GM12878 (cell line): ENCODE results near the gene NMUR1. TPM values are rescaled to one million over a fixed set of nuclear protein-coding genes. Genes with fewer than 3 reads are reported as not detected.

Experiments used
- ATAC-seq: fragments of 200-7000 bp; cut with Tn5 transposase; 3 replicates; pipeline ENCODE4 v1.9.1; 2020; ENCODE audit warnings: mild to moderate bottlenecking, moderate library complexity
- BruUV-seq: library from RNA; stranded (reverse); fragments of 400-500 nt; replicated peaks from 2 replicates; lab custom pipeline; 2021; lab: Mats Ljungman, UMichigan
- CTCF ChIA-PET: fragments of 300-600 bp; sonication (Branson Sonifier 250); formaldehyde crosslinking; extraction: SDS; loops from one replicate; lab custom pipeline; 2021; ENCODE audit warnings: inconsistent platforms; lab: Yijun Ruan, JAX
- POLR2A ChIA-PET: fragments of 350-600 bp; formaldehyde crosslinking; extraction: SDS; loops from one replicate; lab custom pipeline; 2021; ENCODE audit warnings: inconsistent platforms; lab: Charles Lee
- RAD21 ChIA-PET: fragments of 300-600 bp; sonication (Branson Sonifier 250); formaldehyde crosslinking; loops from one replicate; lab custom pipeline; 2023; ENCODE audit warnings: antibody characterized with exemption; ENCODE audit not compliant: unreplicated experiment; lab: Charles Lee
- SMC1A ChIA-PET: fragments of 300-600 bp; sonication (Branson Sonifier 250); formaldehyde crosslinking; loops from one replicate; lab custom pipeline; 2023; ENCODE audit not compliant: unreplicated experiment, uncharacterized antibody; lab: Charles Lee
- DNase-seq: peaks from one replicate; pipeline ENCODE4 v3.0.0-alpha.2; 2011; ENCODE audit warnings: low read depth, low spot score
- FAIRE-seq: peaks from 3 replicates; lab custom pipeline; 2011; peaks lifted over from hg19 to GRCh38; lab: Jason Lieb, UNC
- H2AFZ ChIP-seq: 2 replicates; pipeline ENCODE4 v1.6.0; 2011; ENCODE audit warnings: low read depth, low read length, control low read depth; ENCODE audit not compliant: control insufficient read depth
- H3K27ac ChIP-seq: 2 replicates; pipeline ENCODE4 v1.5.1; 2011; ENCODE audit warnings: control low read depth; ENCODE audit not compliant: control insufficient read depth, insufficient read depth
- H3K27me3 ChIP-seq, 2 experiments: replicated peaks in 1 of 2; 2 replicates each; pipeline versions ENCODE4 v1.6.0 to v1.6.1; 2011; ENCODE audit warnings: low read length in 1 of 2; ENCODE audit not compliant: control insufficient read depth in 2 of 2, insufficient read depth in 2 of 2
- H3K36me3 ChIP-seq, 2 experiments: 2 replicates each; pipeline ENCODE4 v1.5.1; 2011; ENCODE audit warnings: low read length in 1 of 2; ENCODE audit not compliant: control insufficient read depth in 2 of 2, insufficient read depth in 2 of 2
- H3K4me1 ChIP-seq: 2 replicates; pipeline ENCODE4 v1.6.1; 2011; ENCODE audit warnings: mild to moderate bottlenecking, low read length, moderate library complexity, mixed read lengths; ENCODE audit not compliant: control insufficient read depth, insufficient read depth
- H3K4me2 ChIP-seq: 2 replicates; pipeline ENCODE4 v1.6.0; 2011; ENCODE audit warnings: control low read depth; ENCODE audit not compliant: control insufficient read depth, insufficient read depth
- H3K4me3 ChIP-seq: fragments of 200-600 bp; sonication (generic); 2 replicates; pipeline ENCODE4 v1.5.1; 2016
- H3K79me2 ChIP-seq: 2 replicates; pipeline ENCODE4 v1.6.0; 2011; ENCODE audit warnings: low read length; ENCODE audit not compliant: control insufficient read depth, insufficient read depth
- H3K9ac ChIP-seq: 2 replicates; pipeline ENCODE4 v1.8.0; 2011; ENCODE audit warnings: low read length, control low read depth, mixed read lengths; ENCODE audit not compliant: control insufficient read depth, insufficient read depth
- H3K9me3 ChIP-seq: replicated peaks from 3 replicates; pipeline ENCODE4 v1.5.1; 2011; ENCODE audit warnings: mild to moderate bottlenecking, low read length; ENCODE audit not compliant: control insufficient read depth, insufficient read depth
- H4K20me1 ChIP-seq: 2 replicates; pipeline ENCODE4 v1.6.0; 2011; ENCODE audit not compliant: control insufficient read depth, insufficient read depth
- BMI1 ChIP-seq: fragments of 450-650 bp; IDR thresholded peaks from 2 replicates; pipeline ENCODE4 v1.6.1; 2016; ENCODE audit warnings: mild to moderate bottlenecking, moderate library complexity, borderline replicate concordance
- FOXK2 ChIP-seq: fragments of 450-650 bp; IDR thresholded peaks from 2 replicates; pipeline ENCODE4 v1.6.1; 2017; ENCODE audit warnings: mild to moderate bottlenecking, moderate library complexity
- LARP7 ChIP-seq: fragments of 450-650 bp; IDR thresholded peaks from 2 replicates; pipeline ENCODE4 v1.6.1; 2017; ENCODE audit warnings: mild to moderate bottlenecking
- RAD21 ChIP-seq: IDR thresholded peaks from 2 replicates; pipeline ENCODE4 v1.6.1; 2011; ENCODE audit warnings: mild to moderate bottlenecking, low read depth, low read length, moderate library complexity; ENCODE audit not compliant: insufficient read depth
- RB1 ChIP-seq: fragments of 450-650 bp; formaldehyde crosslinking; IDR thresholded peaks from 2 replicates; pipeline ENCODE4 v1.6.1; 2017; ENCODE audit warnings: mild to moderate bottlenecking, borderline replicate concordance
- SP1 ChIP-seq: IDR thresholded peaks from one replicate; pipeline ENCODE4 v1.6.1; 2011; ENCODE audit warnings: low read depth, low read length
- WRNIP1 ChIP-seq: IDR thresholded peaks from 2 replicates; pipeline ENCODE4 v1.6.1; 2011; ENCODE audit warnings: low read depth, low read length, improper control_type of control experiment, borderline replicate concordance
- YBX1 ChIP-seq: fragments of 450-650 bp; IDR thresholded peaks from 2 replicates; pipeline ENCODE4 v1.6.1; 2016; ENCODE audit warnings: antibody characterized with exemption
- WGBS: methylation state at CpG from one replicate; pipeline ENCODE4 v1.1.6; 2016; ENCODE audit warnings: low lambda C conversion rate; ENCODE audit not compliant: insufficient replicate concordance, insufficient coverage; ENCODE audit errors: missing lambda C conversion rate; 5-methylcytosine and 5-hydroxymethylcytosine counted together
- in situ Hi-C: fragments of 300-500 bp; cut with MboI; formaldehyde crosslinking; loops from 9 replicates; pipeline ENCODE4 v1.14.3; 2018; ENCODE audit warnings: mixed read lengths
- intact Hi-C: fragments of 100-400 bp; cut with micrococcal nuclease; formaldehyde crosslinking; loops from one replicate; pipeline ENCODE4 v1.14.2; 2022; ENCODE audit not compliant: unreplicated experiment
- polyA plus RNA-seq, 11 experiments: library from polyadenylated mRNA; depleted of rRNA in 4 of 11; unstranded in 6 of 11; stranded (reverse) in 5 of 11; fragments of >200 nt; fragmentation: Nextera tagmentation in 4 of 11; fragmentation: Illumina TruSeq in 1 of 11; extraction: Ambion mirVana in 4 of 11; extraction: Trizol in 1 of 11; gene quantifications; 1 replicate in 1 of 11; 2 replicates in 10 of 11; pipeline versions ENCODE4 v1.2.1 to v1.2.3, GENCODE V29; 2011 to 2016; ENCODE audit warnings: inconsistent platforms in 2 of 11, missing spikeins in 2 of 11, low read depth in 1 of 11
- total RNA-seq, 4 experiments: library from RNA; depleted of rRNA in 3 of 4; stranded (reverse); fragments of >200 nt in 3 of 4; fragmentation: Illumina TruSeq in 1 of 4; extraction: Trizol in 1 of 4; gene quantifications; 2 replicates each; pipeline versions ENCODE4 v1.2.1 to v1.2.3, GENCODE V29; 2013 to 2021
- TF ChIP-seq, protein P1 (sequence below): IDR thresholded peaks from 2 replicates; pipeline ENCODE4 v1.6.1; 2012; ENCODE audit warnings: low read depth, low read length, improper control_type of control experiment
- TF ChIP-seq, protein P2 (sequence below): IDR thresholded peaks from 2 replicates; pipeline ENCODE4 v1.6.1; 2011; ENCODE audit warnings: borderline replicate concordance, low read depth, mild to moderate bottlenecking, moderate library complexity, low read length; ENCODE audit not compliant: insufficient read depth, poor library complexity, severe bottlenecking
- TF ChIP-seq, protein P3 (sequence below): fragments of 450-650 bp; IDR thresholded peaks from 2 replicates; pipeline ENCODE4 v1.6.1; 2016; ENCODE audit warnings: mild to moderate bottlenecking, moderate library complexity, borderline replicate concordance
- TF ChIP-seq, protein P4 (sequence below): IDR thresholded peaks from 2 replicates; pipeline ENCODE4 v1.6.1; 2011; ENCODE audit warnings: mild to moderate bottlenecking, low read depth, low read length, moderate library complexity; ENCODE audit not compliant: insufficient replicate concordance
- TF ChIP-seq, protein P5 (sequence below): fragments of 450-650 bp; formaldehyde crosslinking; IDR thresholded peaks from 2 replicates; pipeline ENCODE4 v1.4.0; 2020; ENCODE audit warnings: mild to moderate bottlenecking, moderate library complexity

The NMUR1 gene
- total and polyA plus RNA-seq, 10 of the 15 experiments (the other 5 are each of a cell fraction or from before 2014, with no cell fraction given) = under 0.01 to 0.08 (median 0.02) TPM; not detected in 5

DNA sequence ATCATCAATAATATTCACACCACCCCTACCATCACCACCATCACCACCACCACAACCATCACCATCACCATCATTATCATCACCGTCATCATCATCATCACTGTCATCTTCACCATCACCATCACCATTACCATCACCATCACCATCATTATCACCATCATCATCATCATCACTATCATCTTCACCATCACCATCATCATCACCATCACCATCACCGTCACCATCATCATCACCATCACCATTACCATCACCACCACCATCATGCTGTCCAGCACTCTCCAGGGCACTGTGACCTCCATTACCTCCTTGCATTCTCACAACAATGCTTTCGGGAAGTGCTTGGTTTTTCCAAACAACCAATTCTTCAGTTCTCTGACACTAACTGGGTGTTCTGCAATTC is 49.3 kb upstream of the NMUR1 start:
- Histone ChIP-seq H3K27me3 (no peaks in the 10 kb centered on the region), H3K9me3 (no peaks in the 10 kb centered on the region), H4K20me1 (no peaks in the 10 kb centered on the region), H3K4me1 (no peaks in the 10 kb centered on the region), H3K9ac (no peak overlapping the region), H3K4me2 (no peak overlapping the region), H3K27ac (no peak overlapping the region), H3K36me3 (no peaks in the 10 kb centered on the region), H3K79me2 (no peaks in the 10 kb centered on the region), H3K4me3 (no peak overlapping the region), H2AFZ (no peak overlapping the region)
- intact Hi-C loops = no loop called here
- ChIA-PET POLR2A (no interaction called here), CTCF (no interaction called here), SMC1A (no interaction called here), RAD21 (interaction anchor here (0.7 kb wide), 1 partner anchor 181 kb away, joined by 3 read pairs; no protein-coding TSS in a partner anchor)
- BruUV-seq = no TSS peak
- in situ Hi-C loops = no loop called here
- no peak for FAIRE-seq
- ATAC-seq = no peak
- TF ChIP-seq YBX1 (no peak), FOXK2 (no peak), WRNIP1 (no peak), RAD21 (no peak), RB1 (no peak), SP1 (no peak), BMI1 (no peak), LARP7 (no peak)
- TF ChIP-seq, protein P1, sequence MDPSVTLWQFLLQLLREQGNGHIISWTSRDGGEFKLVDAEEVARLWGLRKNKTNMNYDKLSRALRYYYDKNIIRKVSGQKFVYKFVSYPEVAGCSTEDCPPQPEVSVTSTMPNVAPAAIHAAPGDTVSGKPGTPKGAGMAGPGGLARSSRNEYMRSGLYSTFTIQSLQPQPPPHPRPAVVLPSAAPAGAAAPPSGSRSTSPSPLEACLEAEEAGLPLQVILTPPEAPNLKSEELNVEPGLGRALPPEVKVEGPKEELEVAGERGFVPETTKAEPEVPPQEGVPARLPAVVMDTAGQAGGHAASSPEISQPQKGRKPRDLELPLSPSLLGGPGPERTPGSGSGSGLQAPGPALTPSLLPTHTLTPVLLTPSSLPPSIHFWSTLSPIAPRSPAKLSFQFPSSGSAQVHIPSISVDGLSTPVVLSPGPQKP = no peak
- TF ChIP-seq, protein P2, sequence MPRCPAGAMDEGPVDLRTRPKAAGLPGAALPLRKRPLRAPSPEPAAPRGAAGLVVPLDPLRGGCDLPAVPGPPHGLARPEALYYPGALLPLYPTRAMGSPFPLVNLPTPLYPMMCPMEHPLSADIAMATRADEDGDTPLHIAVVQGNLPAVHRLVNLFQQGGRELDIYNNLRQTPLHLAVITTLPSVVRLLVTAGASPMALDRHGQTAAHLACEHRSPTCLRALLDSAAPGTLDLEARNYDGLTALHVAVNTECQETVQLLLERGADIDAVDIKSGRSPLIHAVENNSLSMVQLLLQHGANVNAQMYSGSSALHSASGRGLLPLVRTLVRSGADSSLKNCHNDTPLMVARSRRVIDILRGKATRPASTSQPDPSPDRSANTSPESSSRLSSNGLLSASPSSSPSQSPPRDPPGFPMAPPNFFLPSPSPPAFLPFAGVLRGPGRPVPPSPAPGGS = no peak
- TF ChIP-seq, protein P3, sequence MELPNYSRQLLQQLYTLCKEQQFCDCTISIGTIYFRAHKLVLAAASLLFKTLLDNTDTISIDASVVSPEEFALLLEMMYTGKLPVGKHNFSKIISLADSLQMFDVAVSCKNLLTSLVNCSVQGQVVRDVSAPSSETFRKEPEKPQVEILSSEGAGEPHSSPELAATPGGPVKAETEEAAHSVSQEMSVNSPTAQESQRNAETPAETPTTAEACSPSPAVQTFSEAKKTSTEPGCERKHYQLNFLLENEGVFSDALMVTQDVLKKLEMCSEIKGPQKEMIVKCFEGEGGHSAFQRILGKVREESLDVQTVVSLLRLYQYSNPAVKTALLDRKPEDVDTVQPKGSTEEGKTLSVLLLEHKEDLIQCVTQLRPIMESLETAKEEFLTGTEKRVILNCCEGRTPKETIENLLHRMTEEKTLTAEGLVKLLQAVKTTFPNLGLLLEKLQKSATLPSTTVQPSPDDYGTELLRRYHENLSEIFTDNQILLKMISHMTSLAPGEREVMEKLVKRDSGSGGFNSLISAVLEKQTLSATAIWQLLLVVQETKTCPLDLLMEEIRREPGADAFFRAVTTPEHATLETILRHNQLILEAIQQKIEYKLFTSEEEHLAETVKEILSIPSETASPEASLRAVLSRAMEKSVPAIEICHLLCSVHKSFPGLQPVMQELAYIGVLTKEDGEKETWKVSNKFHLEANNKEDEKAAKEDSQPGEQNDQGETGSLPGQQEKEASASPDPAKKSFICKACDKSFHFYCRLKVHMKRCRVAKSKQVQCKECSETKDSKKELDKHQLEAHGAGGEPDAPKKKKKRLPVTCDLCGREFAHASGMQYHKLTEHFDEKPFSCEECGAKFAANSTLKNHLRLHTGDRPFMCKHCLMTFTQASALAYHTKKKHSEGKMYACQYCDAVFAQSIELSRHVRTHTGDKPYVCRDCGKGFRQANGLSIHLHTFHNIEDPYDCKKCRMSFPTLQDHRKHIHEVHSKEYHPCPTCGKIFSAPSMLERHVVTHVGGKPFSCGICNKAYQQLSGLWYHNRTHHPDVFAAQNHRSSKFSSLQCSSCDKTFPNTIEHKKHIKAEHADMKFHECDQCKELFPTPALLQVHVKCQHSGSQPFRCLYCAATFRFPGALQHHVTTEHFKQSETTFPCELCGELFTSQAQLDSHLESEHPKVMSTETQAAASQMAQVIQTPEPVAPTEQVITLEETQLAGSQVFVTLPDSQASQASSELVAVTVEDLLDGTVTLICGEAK = no peak
- TF ChIP-seq, protein P4, sequence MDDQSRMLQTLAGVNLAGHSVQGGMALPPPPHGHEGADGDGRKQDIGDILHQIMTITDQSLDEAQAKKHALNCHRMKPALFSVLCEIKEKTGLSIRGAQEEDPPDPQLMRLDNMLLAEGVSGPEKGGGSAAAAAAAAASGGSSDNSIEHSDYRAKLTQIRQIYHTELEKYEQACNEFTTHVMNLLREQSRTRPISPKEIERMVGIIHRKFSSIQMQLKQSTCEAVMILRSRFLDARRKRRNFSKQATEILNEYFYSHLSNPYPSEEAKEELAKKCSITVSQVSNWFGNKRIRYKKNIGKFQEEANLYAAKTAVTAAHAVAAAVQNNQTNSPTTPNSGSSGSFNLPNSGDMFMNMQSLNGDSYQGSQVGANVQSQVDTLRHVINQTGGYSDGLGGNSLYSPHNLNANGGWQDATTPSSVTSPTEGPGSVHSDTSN = no peak
- TF ChIP-seq, protein P5, sequence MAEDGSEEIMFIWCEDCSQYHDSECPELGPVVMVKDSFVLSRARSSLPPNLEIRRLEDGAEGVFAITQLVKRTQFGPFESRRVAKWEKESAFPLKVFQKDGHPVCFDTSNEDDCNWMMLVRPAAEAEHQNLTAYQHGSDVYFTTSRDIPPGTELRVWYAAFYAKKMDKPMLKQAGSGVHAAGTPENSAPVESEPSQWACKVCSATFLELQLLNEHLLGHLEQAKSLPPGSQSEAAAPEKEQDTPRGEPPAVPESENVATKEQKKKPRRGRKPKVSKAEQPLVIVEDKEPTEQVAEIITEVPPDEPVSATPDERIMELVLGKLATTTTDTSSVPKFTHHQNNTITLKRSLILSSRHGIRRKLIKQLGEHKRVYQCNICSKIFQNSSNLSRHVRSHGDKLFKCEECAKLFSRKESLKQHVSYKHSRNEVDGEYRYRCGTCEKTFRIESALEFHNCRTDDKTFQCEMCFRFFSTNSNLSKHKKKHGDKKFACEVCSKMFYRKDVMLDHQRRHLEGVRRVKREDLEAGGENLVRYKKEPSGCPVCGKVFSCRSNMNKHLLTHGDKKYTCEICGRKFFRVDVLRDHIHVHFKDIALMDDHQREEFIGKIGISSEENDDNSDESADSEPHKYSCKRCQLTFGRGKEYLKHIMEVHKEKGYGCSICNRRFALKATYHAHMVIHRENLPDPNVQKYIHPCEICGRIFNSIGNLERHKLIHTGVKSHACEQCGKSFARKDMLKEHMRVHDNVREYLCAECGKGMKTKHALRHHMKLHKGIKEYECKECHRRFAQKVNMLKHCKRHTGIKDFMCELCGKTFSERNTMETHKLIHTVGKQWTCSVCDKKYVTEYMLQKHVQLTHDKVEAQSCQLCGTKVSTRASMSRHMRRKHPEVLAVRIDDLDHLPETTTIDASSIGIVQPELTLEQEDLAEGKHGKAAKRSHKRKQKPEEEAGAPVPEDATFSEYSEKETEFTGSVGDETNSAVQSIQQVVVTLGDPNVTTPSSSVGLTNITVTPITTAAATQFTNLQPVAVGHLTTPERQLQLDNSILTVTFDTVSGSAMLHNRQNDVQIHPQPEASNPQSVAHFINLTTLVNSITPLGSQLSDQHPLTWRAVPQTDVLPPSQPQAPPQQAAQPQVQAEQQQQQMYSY (CRISPR knock-in tag) = no peak
- WGBS = 61% methylated on average over 3 of the region's 3 CpGs
- no peak for DNase-seq
